ACHN (cell line): Measurements from ENCODE around the gene CXCR2.

Source experiments
- DNase-seq: peaks from one replicate; pipeline ENCODE4 v3.0.0-alpha.2; 2015
- in situ Hi-C: cut with HindIII; loops from 2 replicates; pipeline ENCODE4 v1.10.0; 2017; ENCODE audit warnings: low sequenced_read_pairs, low pct_ligation_motif_present, low pct_unique_long_range_greater_than_20kb

Gene CXCR2

GRCh38 chr2:218128781-218129457, 3.1 kb downstream of the CXCR2 start:
- in situ Hi-C loops, result no loop called here
- no peak for DNase-seq

DNA sequence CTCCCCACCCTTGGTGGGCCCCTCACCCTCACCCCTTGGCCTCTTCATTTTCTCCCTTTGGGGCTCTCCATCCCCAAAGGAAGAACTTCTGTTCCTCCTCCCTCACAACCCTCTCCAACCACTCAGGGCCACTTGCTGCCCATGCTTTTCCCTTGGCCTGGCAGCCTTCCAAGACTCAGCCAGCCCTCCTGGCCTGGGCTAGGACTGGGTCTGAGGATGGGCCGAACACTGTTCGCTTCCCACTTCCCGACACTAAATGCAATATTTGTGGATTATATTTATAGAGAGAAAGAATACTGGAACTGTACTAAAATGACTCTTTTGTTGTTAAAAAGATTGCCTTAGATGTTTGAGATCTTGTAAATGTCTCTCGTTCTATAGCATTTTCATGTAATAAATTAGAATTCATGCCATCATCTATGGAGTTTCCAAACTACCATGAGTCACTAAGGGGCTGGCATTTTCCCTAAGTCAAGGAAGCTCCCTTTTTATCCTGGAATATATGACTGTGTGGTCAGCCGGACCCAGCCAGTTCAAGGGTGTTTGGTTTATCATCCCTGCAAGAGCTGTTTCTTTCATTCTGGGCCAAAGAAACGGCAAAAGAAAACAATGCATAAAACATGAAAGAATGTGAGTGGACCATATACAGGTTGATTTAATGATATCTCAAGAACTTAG, 3.8 kb downstream of the CXCR2 start:
- in situ Hi-C loops, result no loop called here
- DNase-seq, result no peak

DNA sequence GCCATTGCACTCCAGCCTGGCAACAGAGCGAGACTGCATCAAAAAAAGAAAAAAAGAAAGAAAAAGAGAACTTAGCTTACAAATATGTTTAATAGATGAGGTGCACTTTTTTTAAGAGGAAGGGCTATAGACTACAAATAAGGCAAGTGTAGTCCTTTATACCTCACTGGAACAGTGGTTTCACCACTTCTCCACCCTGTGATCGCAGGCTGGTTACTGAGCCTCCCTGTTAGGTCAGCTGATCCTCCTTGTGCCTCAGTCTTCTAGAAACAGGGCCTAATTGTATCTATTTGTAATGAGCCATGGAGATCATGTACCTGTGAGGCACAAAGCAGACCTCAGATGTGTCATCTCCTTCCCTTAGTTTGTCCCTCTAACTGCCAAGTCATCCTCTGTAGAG, 4.5 kb downstream of the CXCR2 start:
- in situ Hi-C loops, result no loop called here
- no peak for DNase-seq

- DNase-seq, result no peak
- in situ Hi-C loops, result no loop called here
Measured at GRCh38 chr2:218130822-218131221, 5.0 kb downstream of the CXCR2 start.

DNA sequence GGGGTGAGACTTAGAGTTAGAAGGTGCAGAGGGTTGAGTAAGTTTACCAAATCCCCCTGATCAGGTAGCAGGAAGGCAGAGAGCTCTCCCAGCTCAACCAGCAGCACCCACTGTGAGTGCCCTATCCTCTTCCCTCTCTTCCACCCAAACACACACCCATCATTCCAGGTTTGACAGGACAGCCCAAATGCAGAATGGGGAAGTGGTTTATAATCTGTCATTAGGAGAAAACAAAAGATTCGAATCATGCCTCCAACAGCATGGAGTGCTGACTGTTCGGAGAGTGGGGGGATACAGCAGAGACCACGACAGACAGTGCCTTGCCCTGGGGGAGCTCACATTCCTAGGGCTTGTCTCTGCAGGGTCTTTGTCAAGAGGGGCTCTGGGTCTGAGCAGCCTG, 11.7 kb downstream of the CXCR2 start:
- DNase-seq, result no peak
- in situ Hi-C loops, result no loop called here

DNA sequence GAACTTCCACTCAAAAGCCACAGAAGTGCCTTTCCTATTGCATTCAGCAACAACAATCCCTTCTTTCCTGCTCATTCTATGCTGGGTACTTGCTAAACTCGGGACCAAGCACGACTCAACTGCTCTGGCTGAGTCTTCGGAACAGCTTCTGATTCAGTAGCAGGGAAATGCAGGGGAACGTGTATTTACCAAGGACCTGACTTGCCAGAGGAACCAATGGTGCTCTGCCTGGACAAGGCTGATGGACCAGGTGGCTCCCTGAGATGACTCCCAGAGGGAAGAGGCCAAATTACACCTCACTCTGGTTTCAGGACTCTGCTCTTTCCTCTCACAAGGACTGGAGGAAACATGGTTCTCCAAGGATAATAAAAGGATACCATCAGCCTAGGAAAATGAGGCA, 12.2 kb downstream of the CXCR2 start:
- no peak for DNase-seq
- in situ Hi-C loops, result no loop called here

GRCh38 chr2:218145124-218145523, 19.3 kb downstream of the CXCR2 start:
- in situ Hi-C loops, result no loop called here
- no peak for DNase-seq

- no peak for DNase-seq
- in situ Hi-C loops, result no loop called here
Measured at GRCh38 chr2:218146056-218146455, 20.2 kb downstream of the CXCR2 start.

DNA sequence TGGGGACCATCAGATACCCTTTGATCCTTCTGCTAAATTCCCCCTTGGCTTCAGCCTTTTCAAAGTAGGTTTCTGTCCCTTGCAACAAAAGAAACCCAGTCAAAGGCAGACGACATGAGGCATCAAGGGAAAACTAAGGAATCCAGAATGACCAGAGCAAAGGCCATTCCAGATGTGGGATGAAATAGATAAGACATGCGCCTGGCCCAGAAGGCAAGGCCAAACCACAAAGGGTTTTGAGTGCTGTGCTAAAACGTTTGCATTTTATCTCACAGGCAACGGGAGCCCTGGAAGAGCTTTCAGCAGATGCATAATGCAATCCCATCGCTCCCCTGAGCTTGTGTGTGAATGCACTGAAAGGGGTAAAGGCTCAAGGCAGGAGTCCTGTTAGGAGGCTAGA, 23.3 kb downstream of the CXCR2 start:
- DNase-seq, result no peak
- in situ Hi-C loops, result no loop called here

- in situ Hi-C loops, result no loop called here
Measured at GRCh38 chr2:218149848-218150440, 24.1 kb downstream of the CXCR2 start.

DNA sequence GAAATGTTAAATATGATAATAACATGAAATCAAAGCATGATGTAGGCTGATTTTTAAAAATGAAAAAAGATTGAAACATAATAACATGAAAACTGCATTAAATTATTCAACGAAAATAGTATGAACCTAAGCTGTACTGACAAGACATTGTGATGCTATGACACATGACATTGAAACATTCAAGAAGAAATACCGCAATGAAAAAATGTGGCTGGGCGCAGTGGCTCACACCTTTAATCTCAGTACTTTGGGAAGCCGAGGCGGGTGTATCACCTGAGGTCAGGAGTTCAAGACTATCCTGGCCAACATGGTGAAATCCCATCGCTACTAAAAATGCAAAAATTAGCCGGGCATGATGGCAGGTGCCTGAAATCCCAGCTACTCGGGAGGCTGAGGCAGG, 26.3 kb downstream of the CXCR2 start:
- no peak for DNase-seq
- in situ Hi-C loops, result no loop called here

More at GRCh38 chr2:218149848-218150440, 24.1 kb downstream of the CXCR2 start:
- no peak for DNase-seq

- in situ Hi-C loops, result no loop called here
- no peak for DNase-seq
Measured at GRCh38 chr2:218152777-218153176, 26.9 kb downstream of the CXCR2 start.

- no peak for DNase-seq
- in situ Hi-C loops, result no loop called here
Measured at GRCh38 chr2:218155953-218156479, 30.2 kb downstream of the CXCR2 start.

GRCh38 chr2:218161644-218162043, 35.8 kb downstream of the CXCR2 start:
- DNase-seq, result no peak
- in situ Hi-C loops, result no loop called here

DNA sequence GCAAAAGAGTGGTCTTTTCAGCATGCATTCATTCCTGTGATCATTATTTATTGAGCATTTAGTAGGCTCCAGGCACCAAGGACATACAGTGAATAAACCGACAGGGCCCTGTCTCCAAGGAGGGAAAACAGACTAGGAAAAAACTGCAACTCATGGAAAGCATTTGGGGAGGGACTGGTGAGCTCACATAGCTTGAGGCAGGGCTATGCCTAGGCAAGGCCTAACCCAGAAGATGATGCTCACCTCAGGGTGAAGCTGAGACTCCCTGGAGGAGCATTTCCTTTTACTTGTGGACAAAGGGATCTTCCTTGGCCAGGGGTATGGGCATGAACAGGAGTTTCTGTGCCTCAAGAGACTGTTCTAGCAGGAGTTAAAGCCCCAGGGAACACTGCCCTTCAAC, 37.0 kb downstream of the CXCR2 start:
- in situ Hi-C loops, result no loop called here
- DNase-seq, result no peak

DNA sequence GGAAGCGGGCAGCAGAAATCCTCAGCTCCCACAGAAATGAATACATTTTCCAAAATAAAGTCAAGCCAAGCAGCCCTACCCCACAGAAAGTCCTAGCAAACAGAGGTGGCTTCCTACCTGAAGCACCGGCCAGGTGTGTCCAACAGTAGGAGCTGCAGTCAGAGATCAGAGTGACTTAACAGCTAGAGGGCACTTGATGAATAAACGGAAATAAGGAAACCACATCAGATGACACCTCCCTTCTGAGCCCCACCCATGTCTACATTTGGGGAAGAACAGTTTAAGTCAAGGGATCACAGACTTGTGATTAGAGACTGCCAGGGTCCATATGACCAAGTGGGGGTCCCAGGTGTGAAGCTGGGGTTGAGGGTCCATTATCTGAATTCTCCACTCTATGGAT, 41.0 kb downstream of the CXCR2 start, which contains the start of gene CXCR1:
CXCR1 (minus strand) TSS at position 172 of the 400 bp plus-strand sequence. CDS start 1,751 bp downstream, outside the sequence.
- in situ Hi-C loops, result no loop called here
- no peak for DNase-seq

- in situ Hi-C loops, result no loop called here
- no peak for DNase-seq
Measured at GRCh38 chr2:218168016-218168415, 42.2 kb downstream of the CXCR2 start.

DNA sequence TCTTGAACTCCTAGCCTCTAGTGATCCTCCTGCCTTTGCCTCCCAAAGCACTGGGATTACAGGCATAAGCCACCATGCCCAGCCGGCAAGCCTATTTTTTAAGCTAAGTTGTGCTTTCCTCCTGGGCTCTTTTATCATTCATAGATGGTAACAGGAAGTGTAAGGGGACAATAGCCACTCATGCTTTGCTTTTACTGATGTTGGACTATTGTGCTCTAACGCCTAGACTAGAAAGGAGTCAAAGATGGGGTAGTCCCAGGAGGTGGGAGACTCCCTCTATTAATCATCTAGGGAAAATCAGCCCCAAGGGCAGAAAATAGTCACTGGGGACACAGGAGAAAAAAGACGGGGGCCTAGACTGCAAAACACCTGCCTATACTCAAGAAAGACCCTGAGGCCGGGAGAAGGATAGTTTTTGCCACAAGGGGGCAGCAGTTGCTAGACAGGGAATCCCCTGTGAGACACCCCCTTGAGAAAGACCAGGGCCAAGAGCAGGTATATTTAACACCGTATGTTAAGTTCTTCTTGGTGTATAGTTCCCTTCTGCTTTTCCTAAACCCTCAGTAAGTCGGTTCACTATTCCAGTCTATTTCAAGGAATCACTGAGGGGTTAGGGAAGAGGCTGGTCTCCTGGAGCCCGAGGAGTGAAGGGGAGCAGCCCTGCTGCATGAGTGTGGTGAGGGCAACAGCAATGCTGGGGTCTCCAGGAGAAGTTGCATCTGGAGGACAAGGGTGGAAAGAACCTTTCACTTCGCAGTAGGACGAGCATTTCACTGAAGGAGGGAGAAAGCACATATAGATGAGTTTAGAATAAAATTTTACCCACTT, 43.0 kb downstream of the CXCR2 start:
- DNase-seq, result peak; percentile 55

More for the DNA sequence above, 43.0 kb downstream of the CXCR2 start:
- in situ Hi-C loops, result no loop called here
